Measurements from ENCODE around the gene GRIP1. TPM values are rescaled to one million over a fixed set of nuclear protein-coding genes. Genes with fewer than 3 reads are reported as not detected.

Gene GRIP1
- total and polyA plus RNA-seq, 10 of the 15 experiments (the other 5 are each of a cell fraction or from before 2014, with no cell fraction given) = 0.05 to 0.85 (median 0.50) TPM; not detected in 7

GRCh38 chr12:66590275-66590985, 88.4 kb downstream of the GRIP1 start:
- ChIA-PET SMC1A (ENCODE audit: uncharacterized antibody, unreplicated experiment) (no interaction called here), POLR2A (no interaction called here), CTCF (interaction anchor here (1.6 kb wide), 1 partner anchor 10 kb away, joined by 6 read pairs; no protein-coding TSS in a partner anchor), RAD21 (ENCODE audit: unreplicated experiment) (no interaction called here)
- intact Hi-C loops (cut with micrococcal nuclease; ENCODE audit: unreplicated experiment) (no loop called here), in situ Hi-C loops (cut with MboI) (no loop called here)
- no peak for FAIRE-seq
- peaks cover 6% of the 10 kb centered on the region for H3K4me1 ChIP-seq (ENCODE audit: control insufficient read depth, insufficient read depth, low read length)
- H3K36me3 ChIP-seq (ENCODE audit: control insufficient read depth in 2 of 2, insufficient read depth in 2 of 2, low read length in 1 of 2) = no peaks in the 10 kb centered on the region
- H3K9ac ChIP-seq (ENCODE audit: control insufficient read depth, insufficient read depth, low read length) = no peak overlapping the region
- ATAC-seq = no peak
- H2AFZ ChIP-seq (ENCODE audit: control insufficient read depth, low read depth, low read length) = no peak overlapping the region
- no peaks in the 10 kb centered on the region for H3K79me2 ChIP-seq (ENCODE audit: control insufficient read depth, insufficient read depth, low read length)
- no peaks in the 10 kb centered on the region for H4K20me1 ChIP-seq (ENCODE audit: control insufficient read depth, insufficient read depth)
- WGBS (ENCODE audit: insufficient coverage, insufficient replicate concordance, low lambda C conversion rate, missing lambda C conversion rate) = 14% methylated on average over 2 of the region's 2 CpGs
- DNase-seq (ENCODE audit: low read depth, low spot score) = no peak
- H3K4me2 ChIP-seq (ENCODE audit: control insufficient read depth, insufficient read depth) = no peak overlapping the region
- H3K9me3 ChIP-seq (replicated peaks; ENCODE audit: control insufficient read depth, insufficient read depth, low read length) = no peaks in the 10 kb centered on the region
- no peak overlapping the region for H3K4me3 ChIP-seq
- no peaks in the 10 kb centered on the region for H3K27me3 ChIP-seq (replicated peaks in 1 of 2; ENCODE audit: control insufficient read depth in 2 of 2, insufficient read depth in 2 of 2, low read length in 1 of 2)
- H3K27ac ChIP-seq (ENCODE audit: control insufficient read depth, insufficient read depth) = no peak overlapping the region
- BruUV-seq (replicated peaks) = no TSS peak
- TF ChIP-seq ZNF687 (IDR thresholded peaks at IDR 0.05) (no peak), JUNB (IDR thresholded peaks at IDR 0.05) (no peak), EP300 (IDR thresholded peaks at IDR 0.05; ENCODE audit: borderline replicate concordance in 1 of 2, control insufficient read depth in 1 of 2, low read depth in 2 of 2, low read length in 2 of 2) (no peak), NFYB (IDR thresholded peaks at IDR 0.05; ENCODE audit: insufficient read depth, low read depth, low read length) (no peak), SMC3 (IDR thresholded peaks at IDR 0.05; ENCODE audit: borderline replicate concordance, low read length) (no peak), ZNF207 (IDR thresholded peaks at IDR 0.05; ENCODE audit: borderline replicate concordance) (no peak), ATF7 (IDR thresholded peaks at IDR 0.05; ENCODE audit: low read depth) (no peak), SUZ12 (IDR thresholded peaks at IDR 0.05; ENCODE audit: unreplicated experiment) (no peak), TCF12 (IDR thresholded peaks at IDR 0.05; ENCODE audit: low read depth, low read length) (no peak), IRF4 (IDR thresholded peaks at IDR 0.05; ENCODE audit: low read depth, low read length) (no peak), FOS (IDR thresholded peaks at IDR 0.05; ENCODE audit: borderline replicate concordance, extremely low read depth, insufficient read length) (no peak), ZBTB33 (IDR thresholded peaks at IDR 0.05) (no peak), ZNF24 (IDR thresholded peaks at IDR 0.05) (no peak), GABPA (IDR thresholded peaks at IDR 0.05; ENCODE audit: low read depth) (no peak), ATF2 (IDR thresholded peaks at IDR 0.05; ENCODE audit: low read length) (no peak), STAT3 (IDR thresholded peaks at IDR 0.05; ENCODE audit: low read depth, low read length) (no peak), HDGF (IDR thresholded peaks at IDR 0.05) (no peak), NRF1 (conservative IDR thresholded peaks at IDR 0.05; ENCODE audit: low read depth, low read length) (no peak)

Data from GM12878 (cell line).